BLaER1 (cell line): Measurements from ENCODE around the gene TOE1.

Experiments used
- H3K27ac ChIP-seq: shearing (Covaris generic); formaldehyde crosslinking; 2 replicates; pipeline ENCODE4 v1.8.1; 2022
- H3K27me3 ChIP-seq: shearing (Covaris generic); formaldehyde crosslinking; 2 replicates; pipeline ENCODE4 v1.8.1; 2022
- H3K36me3 ChIP-seq: shearing (Covaris generic); formaldehyde crosslinking; 2 replicates; pipeline ENCODE4 v1.8.1; 2022
- H3K4me1 ChIP-seq: shearing (Covaris generic); formaldehyde crosslinking; 2 replicates; pipeline ENCODE4 v1.8.1; 2022
- H3K4me2 ChIP-seq: shearing (Covaris generic); formaldehyde crosslinking; 2 replicates; pipeline ENCODE4 v1.8.1; 2022
- H3K4me3 ChIP-seq: shearing (Covaris generic); formaldehyde crosslinking; 2 replicates; pipeline ENCODE4 v1.8.1; 2022
- H3K9ac ChIP-seq: shearing (Covaris generic); formaldehyde crosslinking; 2 replicates; pipeline ENCODE4 v1.8.1; 2022
- H3K9me3 ChIP-seq: shearing (Covaris generic); formaldehyde crosslinking; 2 replicates; pipeline ENCODE4 v1.8.1; 2022
- H4K20me1 ChIP-seq: shearing (Covaris generic); formaldehyde crosslinking; 2 replicates; pipeline ENCODE4 v1.8.1; 2022
- Cebpa-rat ChIP-seq: shearing (Covaris generic); IDR thresholded peaks from 2 replicates; pipeline ENCODE4 v1.8.1; 2022

TOE1 gene

GRCh38 chr1:45304311-45305081, 35.5 kb upstream of the TOE1 start:
- H3K9ac ChIP-seq = peak overlapping the region; percentile 87
- H3K4me3 ChIP-seq = peak overlapping the region; percentile 74
- H3K27ac ChIP-seq = peak overlapping the region; percentile 91
- peaks cover 68% of the 10 kb centered on the region for H3K4me1 ChIP-seq
- H3K9me3 ChIP-seq = no peaks in the 10 kb centered on the region; the same call in 1 of the 2 replicates
- no peak for TF ChIP-seq Cebpa-rat
- H3K36me3 ChIP-seq = no peaks in the 10 kb centered on the region
- no peaks in the 10 kb centered on the region for H3K27me3 ChIP-seq
- no peaks in the 10 kb centered on the region for H4K20me1 ChIP-seq
- peak overlapping the region; percentile 98 for H3K4me2 ChIP-seq

- no peaks in the 10 kb centered on the region for H3K27me3 ChIP-seq
- H3K4me1 ChIP-seq = peaks cover 68% of the 10 kb centered on the region
- peak overlapping the region; percentile 74 for H3K4me3 ChIP-seq
- H3K36me3 ChIP-seq = no peaks in the 10 kb centered on the region
- TF ChIP-seq Cebpa-rat = no peak
- no peaks in the 10 kb centered on the region; the same call in 1 of the 2 replicates for H3K9me3 ChIP-seq
- H3K4me2 ChIP-seq = peak overlapping the region; percentile 98
- H3K9ac ChIP-seq = no peak overlapping the region
- no peaks in the 10 kb centered on the region for H4K20me1 ChIP-seq
- peak overlapping the region; percentile 91 for H3K27ac ChIP-seq
These were observed 34.7 kb upstream of the TOE1 start for GRCh38 chr1:45305231-45305630.

GRCh38 chr1:45306319-45306718, 33.7 kb upstream of the TOE1 start:
- TF ChIP-seq Cebpa-rat = no peak
- H3K9me3 ChIP-seq = peaks cover 6% of the 10 kb centered on the region; the same call in 1 of the 2 replicates
- peaks cover 59% of the 10 kb centered on the region for H3K4me1 ChIP-seq
- peak overlapping the region; percentile 98 for H3K4me2 ChIP-seq
- no peaks in the 10 kb centered on the region for H3K27me3 ChIP-seq
- H4K20me1 ChIP-seq = no peaks in the 10 kb centered on the region
- H3K27ac ChIP-seq = peak overlapping the region; percentile 74
- H3K4me3 ChIP-seq = peak overlapping the region; percentile 36; the same call in 1 of the 2 replicates
- H3K9ac ChIP-seq = peak overlapping the region; percentile 57
- H3K36me3 ChIP-seq = no peaks in the 10 kb centered on the region

GRCh38 chr1:45306905-45307304, 33.1 kb upstream of the TOE1 start:
- peaks cover 7% of the 10 kb centered on the region; the same call in 1 of the 2 replicates for H3K9me3 ChIP-seq
- no peak overlapping the region for H3K4me3 ChIP-seq
- H3K4me2 ChIP-seq = peak overlapping the region; percentile 98
- no peaks in the 10 kb centered on the region for H3K27me3 ChIP-seq
- H3K9ac ChIP-seq = peak overlapping the region; percentile 57; the same call in 1 of the 2 replicates
- H3K4me1 ChIP-seq = peaks cover 53% of the 10 kb centered on the region
- H3K27ac ChIP-seq = peak overlapping the region; percentile 74; the same call in 1 of the 2 replicates
- no peaks in the 10 kb centered on the region for H4K20me1 ChIP-seq
- no peak for TF ChIP-seq Cebpa-rat
- no peaks in the 10 kb centered on the region for H3K36me3 ChIP-seq

GRCh38 chr1:45314266-45314665, 25.7 kb upstream of the TOE1 start:
- Histone ChIP-seq H3K4me3 (no peak overlapping the region), H3K4me1 (no peaks in the 10 kb centered on the region), H3K4me2 (no peak overlapping the region), H3K27ac (no peak overlapping the region), H3K9me3 (peaks cover 7% of the 10 kb centered on the region; the same call in 1 of the 2 replicates), H3K36me3 (no peaks in the 10 kb centered on the region), H3K9ac (no peak overlapping the region), H3K27me3 (no peaks in the 10 kb centered on the region), H4K20me1 (no peaks in the 10 kb centered on the region)
- no peak for TF ChIP-seq Cebpa-rat

- Histone ChIP-seq H3K4me1 (no peaks in the 10 kb centered on the region), H3K36me3 (no peaks in the 10 kb centered on the region), H3K4me3 (no peak overlapping the region), H3K27me3 (no peaks in the 10 kb centered on the region), H3K4me2 (no peak overlapping the region), H4K20me1 (no peaks in the 10 kb centered on the region), H3K9ac (no peak overlapping the region), H3K27ac (no peak overlapping the region), H3K9me3 (no peaks in the 10 kb centered on the region)
- TF ChIP-seq Cebpa-rat = no peak
These were observed 22.8 kb upstream of the TOE1 start for GRCh38 chr1:45317166-45317565.

GRCh38 chr1:45319761-45320160, 20.2 kb upstream of the TOE1 start:
- no peak for TF ChIP-seq Cebpa-rat
- H3K4me2 ChIP-seq = no peak overlapping the region
- no peak overlapping the region for H3K9ac ChIP-seq
- no peaks in the 10 kb centered on the region for H4K20me1 ChIP-seq
- H3K4me3 ChIP-seq = no peak overlapping the region
- no peaks in the 10 kb centered on the region for H3K36me3 ChIP-seq
- H3K9me3 ChIP-seq = no peaks in the 10 kb centered on the region
- H3K27ac ChIP-seq = no peak overlapping the region
- H3K27me3 ChIP-seq = no peaks in the 10 kb centered on the region
- no peaks in the 10 kb centered on the region for H3K4me1 ChIP-seq

- H3K9ac ChIP-seq = no peak overlapping the region
- no peaks in the 10 kb centered on the region for H3K36me3 ChIP-seq
- H3K27ac ChIP-seq = no peak overlapping the region
- no peaks in the 10 kb centered on the region for H3K9me3 ChIP-seq
- no peak for TF ChIP-seq Cebpa-rat
- H3K27me3 ChIP-seq = no peaks in the 10 kb centered on the region
- H3K4me3 ChIP-seq = no peak overlapping the region
- no peak overlapping the region for H3K4me2 ChIP-seq
- peaks cover 9% of the 10 kb centered on the region for H3K4me1 ChIP-seq
- H4K20me1 ChIP-seq = no peaks in the 10 kb centered on the region
These were observed 18.5 kb upstream of the TOE1 start for GRCh38 chr1:45321444-45321843.

- H4K20me1 ChIP-seq = no peaks in the 10 kb centered on the region
- no peak overlapping the region for H3K4me3 ChIP-seq
- peaks cover 19% of the 10 kb centered on the region for H3K4me1 ChIP-seq
- no peak for TF ChIP-seq Cebpa-rat
- H3K4me2 ChIP-seq = no peak overlapping the region
- no peak overlapping the region for H3K27ac ChIP-seq
- no peaks in the 10 kb centered on the region for H3K9me3 ChIP-seq
- H3K27me3 ChIP-seq = no peaks in the 10 kb centered on the region
- no peak overlapping the region for H3K9ac ChIP-seq
- no peaks in the 10 kb centered on the region for H3K36me3 ChIP-seq
These were observed 17.4 kb upstream of the TOE1 start for GRCh38 chr1:45322486-45323040.

- H3K4me3 ChIP-seq = peak overlapping the region; percentile 69
- peaks cover 47% of the 10 kb centered on the region for H3K4me1 ChIP-seq
- no peaks in the 10 kb centered on the region for H4K20me1 ChIP-seq
- TF ChIP-seq Cebpa-rat = no peak
- peak overlapping the region; percentile 85 for H3K27ac ChIP-seq
- no peaks in the 10 kb centered on the region for H3K27me3 ChIP-seq
- H3K4me2 ChIP-seq = peak overlapping the region; percentile 94
- peak overlapping the region; percentile 82 for H3K9ac ChIP-seq
- H3K36me3 ChIP-seq = peaks cover 25% of the 10 kb centered on the region
- H3K9me3 ChIP-seq = no peaks in the 10 kb centered on the region
These were observed 14.0 kb upstream of the TOE1 start for GRCh38 chr1:45325851-45326506.
